ENCODE results near the gene EXOSC3. TPM values are rescaled to one million over a fixed set of nuclear protein-coding genes. Genes with fewer than 3 reads are reported as not detected.

Gene EXOSC3
- polyA plus RNA-seq, 3 donors: 9.8 to 25.2 (median 19.6) TPM

GRCh38 chr9:37761511-37761910 is 23.4 kb downstream of the EXOSC3 start:
- Histone ChIP-seq H4K20me1 (ENCODE audit: insufficient read depth, low read length) (peaks cover 20% of the 10 kb centered on the region), H3K4me3 (replicated peaks in 1 of 3; ENCODE audit: low read depth in 2 of 3, low read length in 3 of 3) (no peak overlapping the region), H3K27ac (ENCODE audit: low read depth in 1 of 2, low read length in 2 of 2) (no peak overlapping the region), H3K79me2 (ENCODE audit: insufficient read depth, low read length) (peaks cover 9% of the 10 kb centered on the region), H3K4me1 (ENCODE audit: control insufficient read depth in 1 of 2, insufficient read depth in 2 of 2, low read length in 2 of 2) (no peaks in the 10 kb centered on the region), H3K9ac (ENCODE audit: insufficient read depth, low read length, poor library complexity, severe bottlenecking) (no peak overlapping the region), H3K9me3 (replicated peaks in 1 of 2; ENCODE audit: control insufficient read depth in 1 of 2, insufficient read depth in 1 of 2, low read length in 2 of 2) (no peaks in the 10 kb centered on the region), H3K4me2 (replicated peaks; ENCODE audit: extremely low read depth, low read length, poor library complexity, severe bottlenecking) (no peak overlapping the region), H3K36me3 (replicated peaks in 1 of 2; ENCODE audit: control insufficient read depth in 1 of 2, insufficient read depth in 2 of 2, low read length in 2 of 2) (peaks cover 12 to 37% of the 10 kb centered on the region in 2 donors), H2AFZ (ENCODE audit: insufficient read depth, low read depth, low read length, poor library complexity, severe bottlenecking) (no peak overlapping the region), H3K27me3 (ENCODE audit: control insufficient read depth in 2 of 2, insufficient read depth in 2 of 2, low read length in 2 of 2) (no peaks in the 10 kb centered on the region)
- Mint-ChIP-seq H3K4me3 (no peak overlapping the region), H3K27ac (peak overlapping the region in 1 of 7 donors; percentile 9), H3K4me1 (no peaks in the 10 kb centered on the region), H3K27me3 (ENCODE audit: low read depth in 3 of 3) (no peaks in the 10 kb centered on the region), H3K9me3 (no peaks in the 10 kb centered on the region), H3K36me3 (peaks cover 31 to 47% of the 10 kb centered on the region in 2 donors)
- no peak for DNase-seq
- TF ChIP-seq, protein P1, sequence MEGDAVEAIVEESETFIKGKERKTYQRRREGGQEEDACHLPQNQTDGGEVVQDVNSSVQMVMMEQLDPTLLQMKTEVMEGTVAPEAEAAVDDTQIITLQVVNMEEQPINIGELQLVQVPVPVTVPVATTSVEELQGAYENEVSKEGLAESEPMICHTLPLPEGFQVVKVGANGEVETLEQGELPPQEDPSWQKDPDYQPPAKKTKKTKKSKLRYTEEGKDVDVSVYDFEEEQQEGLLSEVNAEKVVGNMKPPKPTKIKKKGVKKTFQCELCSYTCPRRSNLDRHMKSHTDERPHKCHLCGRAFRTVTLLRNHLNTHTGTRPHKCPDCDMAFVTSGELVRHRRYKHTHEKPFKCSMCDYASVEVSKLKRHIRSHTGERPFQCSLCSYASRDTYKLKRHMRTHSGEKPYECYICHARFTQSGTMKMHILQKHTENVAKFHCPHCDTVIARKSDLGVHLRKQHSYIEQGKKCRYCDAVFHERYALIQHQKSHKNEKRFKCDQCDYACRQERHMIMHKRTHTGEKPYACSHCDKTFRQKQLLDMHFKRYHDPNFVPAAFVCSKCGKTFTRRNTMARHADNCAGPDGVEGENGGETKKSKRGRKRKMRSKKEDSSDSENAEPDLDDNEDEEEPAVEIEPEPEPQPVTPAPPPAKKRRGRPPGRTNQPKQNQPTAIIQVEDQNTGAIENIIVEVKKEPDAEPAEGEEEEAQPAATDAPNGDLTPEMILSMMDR (IDR thresholded peaks at IDR 0.05): no peak
- intact Hi-C loops (cut with micrococcal nuclease): no loop called here
- WGBS (ENCODE audit: insufficient coverage): 79% methylated on average over 3 of the region's 3 CpGs

GRCh38 chr9:37760416-37761161 is 24.3 kb downstream of the EXOSC3 start:
- no peak for DNase-seq
- intact Hi-C loops (cut with micrococcal nuclease): no loop called here
- Histone ChIP-seq H3K36me3 (replicated peaks in 1 of 2; ENCODE audit: control insufficient read depth in 1 of 2, insufficient read depth in 2 of 2, low read length in 2 of 2) (peaks cover 12 to 37% of the 10 kb centered on the region in 2 donors), H4K20me1 (ENCODE audit: insufficient read depth, low read length) (peaks cover 20% of the 10 kb centered on the region), H3K27me3 (ENCODE audit: control insufficient read depth in 2 of 2, insufficient read depth in 2 of 2, low read length in 2 of 2) (no peaks in the 10 kb centered on the region), H3K79me2 (ENCODE audit: insufficient read depth, low read length) (peaks cover 16% of the 10 kb centered on the region), H3K4me3 (replicated peaks in 1 of 3; ENCODE audit: low read depth in 2 of 3, low read length in 3 of 3) (no peak overlapping the region), H3K4me1 (ENCODE audit: control insufficient read depth in 1 of 2, insufficient read depth in 2 of 2, low read length in 2 of 2) (no peaks in the 10 kb centered on the region), H3K9ac (ENCODE audit: insufficient read depth, low read length, poor library complexity, severe bottlenecking) (no peak overlapping the region), H3K9me3 (replicated peaks in 1 of 2; ENCODE audit: control insufficient read depth in 1 of 2, insufficient read depth in 1 of 2, low read length in 2 of 2) (no peaks in the 10 kb centered on the region), H3K27ac (ENCODE audit: low read depth in 1 of 2, low read length in 2 of 2) (no peak overlapping the region), H2AFZ (ENCODE audit: insufficient read depth, low read depth, low read length, poor library complexity, severe bottlenecking) (no peak overlapping the region), H3K4me2 (replicated peaks; ENCODE audit: extremely low read depth, low read length, poor library complexity, severe bottlenecking) (no peak overlapping the region)
- Mint-ChIP-seq H3K36me3 (peaks cover 26 to 40% of the 10 kb centered on the region in 2 donors), H3K9me3 (no peaks in the 10 kb centered on the region), H3K4me3 (no peak overlapping the region), H3K27me3 (ENCODE audit: low read depth in 3 of 3) (no peaks in the 10 kb centered on the region), H3K4me1 (no peaks in the 10 kb centered on the region), H3K27ac (no peak overlapping the region)
- WGBS (ENCODE audit: insufficient coverage): 94% methylated on average over 5 of the region's 7 CpGs
- TF ChIP-seq, protein P1 (IDR thresholded peaks at IDR 0.05): no peak
